ENCODE data around the gene CHURC1. TPM values are rescaled to one million over a fixed set of nuclear protein-coding genes. Genes with fewer than 3 reads are reported as not detected.
"Not testable (repeated sequence)": the region's sequence is repeated elsewhere in the genome, so short reads cannot be mapped to it uniquely, and the experiment has no call there.

CHURC1 gene
- total RNA-seq, 4 donors from 2014 or later = 52.4 to 79.2 (median 63.8) TPM

DNA sequence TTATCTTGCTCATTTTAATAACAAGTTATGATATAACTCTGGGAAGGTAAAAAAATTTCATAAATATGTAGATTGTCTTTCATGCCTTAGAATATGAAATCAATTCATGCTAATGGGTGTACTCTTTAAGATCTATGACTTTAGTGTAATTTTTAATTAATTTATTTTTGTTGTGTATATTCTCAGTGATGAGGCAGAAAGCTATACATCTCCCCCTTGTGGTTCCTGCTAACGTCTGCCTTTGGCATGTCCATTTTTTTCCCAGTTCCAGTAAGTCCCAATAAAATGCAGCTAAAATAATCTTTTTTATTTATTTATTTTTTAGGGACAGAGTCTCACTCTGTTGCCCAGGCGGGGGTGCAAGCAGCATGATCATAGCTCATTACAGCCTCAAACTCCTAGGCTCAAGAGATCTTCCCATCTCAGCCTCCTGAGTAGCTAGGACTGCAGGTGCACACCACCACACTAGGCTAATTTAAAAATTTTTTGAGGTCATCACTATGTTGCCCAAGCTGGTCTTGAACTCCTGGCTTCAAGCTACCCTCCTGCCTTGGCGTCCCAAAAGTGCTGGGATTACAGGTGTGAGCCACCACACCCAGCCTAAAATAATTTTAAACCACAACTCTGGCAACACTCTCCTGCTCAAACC, 3.3 kb upstream of the CHURC1 start:
- TF ChIP-seq POLR2A (IDR thresholded peaks at IDR 0.05) = no peak
- TF ChIP-seq, protein P1, sequence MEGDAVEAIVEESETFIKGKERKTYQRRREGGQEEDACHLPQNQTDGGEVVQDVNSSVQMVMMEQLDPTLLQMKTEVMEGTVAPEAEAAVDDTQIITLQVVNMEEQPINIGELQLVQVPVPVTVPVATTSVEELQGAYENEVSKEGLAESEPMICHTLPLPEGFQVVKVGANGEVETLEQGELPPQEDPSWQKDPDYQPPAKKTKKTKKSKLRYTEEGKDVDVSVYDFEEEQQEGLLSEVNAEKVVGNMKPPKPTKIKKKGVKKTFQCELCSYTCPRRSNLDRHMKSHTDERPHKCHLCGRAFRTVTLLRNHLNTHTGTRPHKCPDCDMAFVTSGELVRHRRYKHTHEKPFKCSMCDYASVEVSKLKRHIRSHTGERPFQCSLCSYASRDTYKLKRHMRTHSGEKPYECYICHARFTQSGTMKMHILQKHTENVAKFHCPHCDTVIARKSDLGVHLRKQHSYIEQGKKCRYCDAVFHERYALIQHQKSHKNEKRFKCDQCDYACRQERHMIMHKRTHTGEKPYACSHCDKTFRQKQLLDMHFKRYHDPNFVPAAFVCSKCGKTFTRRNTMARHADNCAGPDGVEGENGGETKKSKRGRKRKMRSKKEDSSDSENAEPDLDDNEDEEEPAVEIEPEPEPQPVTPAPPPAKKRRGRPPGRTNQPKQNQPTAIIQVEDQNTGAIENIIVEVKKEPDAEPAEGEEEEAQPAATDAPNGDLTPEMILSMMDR (IDR thresholded peaks at IDR 0.05) = no peak
- 20 to 31% methylated on average over 3 of the region's 3 CpGs for WGBS, 2 donors
- intact Hi-C loops (cut with DNase I; ENCODE audit: low total_unique reads) = no loop called here
- H3K4me3 ChIP-seq (ENCODE audit: low read depth, poor library complexity, severe bottlenecking) = no peak overlapping the region
- no peak for DNase-seq (ENCODE audit: low spot score in 2 of 2)

DNA sequence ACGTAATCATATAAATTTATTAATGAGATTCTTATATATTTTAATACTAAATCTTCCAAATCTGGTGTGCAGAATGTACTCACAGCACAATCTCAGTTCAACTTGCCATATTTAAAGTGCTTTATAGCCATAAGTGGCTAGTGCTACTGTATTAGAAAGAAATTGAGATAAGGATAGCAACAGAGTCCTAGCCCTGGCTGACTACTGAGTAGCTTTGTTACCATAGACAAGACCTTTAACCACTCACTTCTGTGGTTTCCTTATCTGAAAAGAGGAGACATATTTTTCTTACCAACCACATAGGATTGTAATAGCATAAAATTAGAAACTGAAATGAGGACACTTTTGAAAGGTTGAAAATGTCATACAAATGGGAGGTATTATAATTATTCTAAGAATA, 2.0 kb upstream of the CHURC1 start:
- TF ChIP-seq, protein P1 (IDR thresholded peaks at IDR 0.05) = no peak
- no peak for TF ChIP-seq POLR2A (IDR thresholded peaks at IDR 0.05)
- intact Hi-C loops (cut with DNase I; ENCODE audit: low total_unique reads) = no loop called here
- 34 to 92% methylated on average over 1 of the region's 1 CpG for WGBS, 2 donors
- DNase-seq (ENCODE audit: low spot score in 2 of 2) = no peak
- H3K4me3 ChIP-seq (ENCODE audit: low read depth, poor library complexity, severe bottlenecking) = no peak overlapping the region

DNA sequence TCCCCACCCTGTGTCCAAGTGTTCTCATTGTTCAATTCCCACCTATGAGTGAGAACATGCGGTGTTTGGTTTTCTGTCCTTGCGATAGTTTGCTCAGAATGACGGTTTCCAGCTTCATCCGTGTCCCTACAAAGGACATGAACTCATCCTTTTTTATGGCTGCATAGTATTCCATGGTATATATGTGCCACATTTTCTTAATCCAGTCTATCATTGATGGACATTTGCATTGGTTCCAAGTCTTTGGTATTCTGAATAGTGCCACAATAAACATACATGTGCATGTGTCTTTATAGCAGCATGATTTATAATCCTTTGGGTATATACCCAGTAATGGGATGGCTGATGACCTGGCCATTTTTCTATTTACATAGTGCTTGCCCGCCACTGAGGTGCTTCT, 778 bp upstream of the CHURC1 start:
- WGBS, 2 donors = 66 to 80% methylated on average over 5 of the region's 5 CpGs
- DNase-seq (ENCODE audit: low spot score in 2 of 2); intact Hi-C loops (cut with DNase I; ENCODE audit: low total_unique reads); H3K4me3 ChIP-seq (ENCODE audit: low read depth, poor library complexity, severe bottlenecking): not testable (repeated sequence)

DNA sequence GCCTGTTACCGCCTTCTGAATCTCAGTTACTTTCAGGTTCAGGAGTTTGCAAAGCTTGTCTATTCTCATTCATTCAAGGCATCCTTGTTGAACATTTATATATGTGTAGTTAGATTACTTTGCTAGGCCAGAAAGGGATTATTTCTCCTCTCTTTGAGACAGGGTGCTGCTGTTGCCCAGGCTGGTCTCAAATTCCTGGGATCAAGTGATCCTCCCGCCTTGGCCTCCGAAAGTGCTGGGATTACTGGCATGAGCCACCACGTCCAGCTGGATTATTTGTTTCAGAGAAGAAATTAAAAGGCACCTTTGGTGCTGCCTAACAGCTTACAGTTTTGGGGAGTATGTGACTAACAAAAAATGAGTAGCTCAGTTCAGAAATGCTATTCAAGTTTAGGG, 772 bp downstream of the CHURC1 start:
- 15 to 24% methylated on average over 4 of the region's 4 CpGs for WGBS, 2 donors
- intact Hi-C loops (cut with DNase I; ENCODE audit: low total_unique reads) = no loop called here
- no peak for DNase-seq (ENCODE audit: low spot score in 2 of 2)
- TF ChIP-seq, protein P1 (IDR thresholded peaks at IDR 0.05) = no peak
- no peak for TF ChIP-seq POLR2A (IDR thresholded peaks at IDR 0.05)
- H3K4me3 ChIP-seq (ENCODE audit: low read depth, poor library complexity, severe bottlenecking) = peak overlapping the region; percentile 81

DNA sequence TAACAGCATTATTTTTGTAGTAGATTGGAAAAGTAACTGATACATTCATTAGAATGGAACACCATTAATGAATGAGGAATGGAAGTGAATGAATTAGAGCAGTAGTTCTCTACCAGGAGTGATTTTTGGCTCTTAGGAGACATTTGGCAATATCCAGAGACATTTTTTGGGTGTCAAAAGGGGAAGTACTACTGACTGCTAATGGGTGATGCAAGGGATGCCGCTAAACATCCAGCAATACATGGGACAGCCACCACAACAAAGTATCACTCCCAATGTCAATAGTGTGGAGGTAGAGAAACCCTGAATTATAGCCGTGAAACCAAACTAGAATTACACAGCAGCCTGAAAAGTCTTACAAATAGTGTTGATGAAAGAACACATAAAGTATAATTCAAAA, 1.5 kb downstream of the CHURC1 start:
- TF ChIP-seq, protein P1 (IDR thresholded peaks at IDR 0.05) = no peak
- no peak for TF ChIP-seq POLR2A (IDR thresholded peaks at IDR 0.05)
- DNase-seq (ENCODE audit: low spot score in 2 of 2) = no peak
- intact Hi-C loops (cut with DNase I; ENCODE audit: low total_unique reads) = no loop called here
- no peak overlapping the region for H3K4me3 ChIP-seq (ENCODE audit: low read depth, poor library complexity, severe bottlenecking)
- 88 to 89% methylated on average over 2 of the region's 2 CpGs for WGBS, 2 donors

DNA sequence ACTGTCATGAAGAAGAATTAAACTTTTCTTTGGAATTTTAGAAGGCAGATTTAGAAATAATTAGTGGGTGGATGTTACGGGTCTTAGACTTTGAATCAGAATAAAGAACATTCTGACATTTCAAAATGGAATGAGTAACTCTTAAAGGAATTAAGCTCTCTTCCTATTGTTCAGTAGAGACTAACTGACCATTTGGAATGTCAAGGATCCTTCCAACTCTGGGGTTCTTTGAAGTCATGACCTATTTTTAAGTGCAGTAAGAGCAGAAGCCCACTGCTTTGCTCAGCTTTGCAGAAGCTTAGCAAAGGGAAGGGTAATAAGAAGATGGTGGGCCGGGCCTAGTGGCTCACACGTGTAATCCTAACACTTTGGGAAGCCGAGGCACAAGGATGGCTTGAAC, 4.0 kb downstream of the CHURC1 start:
- no peak overlapping the region for H3K4me3 ChIP-seq (ENCODE audit: low read depth, poor library complexity, severe bottlenecking)
- no peak for DNase-seq (ENCODE audit: low spot score in 2 of 2)
- intact Hi-C loops (cut with DNase I; ENCODE audit: low total_unique reads) = no loop called here
- TF ChIP-seq, protein P1 (IDR thresholded peaks at IDR 0.05) = no peak
- TF ChIP-seq POLR2A (IDR thresholded peaks at IDR 0.05) = no peak
- WGBS, 2 donors = 87 to 91% methylated on average over 4 of the region's 4 CpGs
